ENCODE measurements around the gene MT1HL1.

Gene MT1HL1

GRCh38 chr1:236959112-236959511 lies 45.1 kb downstream of the MT1HL1 start:
- Histone ChIP-seq H3K9ac (ENCODE audit: low read length) (no peak overlapping the region), H3K9me3 (ENCODE audit: low read length) (no peaks in the 10 kb centered on the region), H3K4me2 (ENCODE audit: low read length) (no peak overlapping the region), H3K4me1 (ENCODE audit: insufficient read depth, low read length, severe bottlenecking) (no peaks in the 10 kb centered on the region), H3F3A (ENCODE audit: insufficient read depth, low read length) (no peaks in the 10 kb centered on the region), H3K9me2 (ENCODE audit: low read depth, low read length) (no peaks in the 10 kb centered on the region), H3K27me3 (ENCODE audit: insufficient read depth, low read length) (no peaks in the 10 kb centered on the region; the same call in 1 of the 2 replicates), H3K36me3 (ENCODE audit: insufficient read depth, low read length) (no peaks in the 10 kb centered on the region), H4K20me1 (ENCODE audit: insufficient read depth, low read length) (no peaks in the 10 kb centered on the region), H3K79me2 (ENCODE audit: insufficient read depth, low read length) (no peaks in the 10 kb centered on the region), H2AFZ (ENCODE audit: low read length) (no peak overlapping the region), H3K27ac (ENCODE audit: low read depth, low read length, poor library complexity, severe bottlenecking) (no peak overlapping the region), H3K4me3 (ENCODE audit: low read depth, low read length, poor library complexity, severe bottlenecking) (no peak overlapping the region)
- no peak for TF ChIP-seq CTCF (IDR thresholded peaks at IDR 0.05; ENCODE audit: low read length)
- no peak for TF ChIP-seq EZH2 (IDR thresholded peaks at IDR 0.05; ENCODE audit: borderline replicate concordance, low read length)

- no peak overlapping the region for H3K27ac ChIP-seq (ENCODE audit: low read depth, low read length, poor library complexity, severe bottlenecking)
- H4K20me1 ChIP-seq (ENCODE audit: insufficient read depth, low read length): no peaks in the 10 kb centered on the region
- no peaks in the 10 kb centered on the region for H3K4me1 ChIP-seq (ENCODE audit: insufficient read depth, low read length, severe bottlenecking)
- no peaks in the 10 kb centered on the region for H3K9me2 ChIP-seq (ENCODE audit: low read depth, low read length)
- H3K4me2 ChIP-seq (ENCODE audit: low read length): no peak overlapping the region
- H3K4me3 ChIP-seq (ENCODE audit: low read depth, low read length, poor library complexity, severe bottlenecking): no peak overlapping the region
- H3K9ac ChIP-seq (ENCODE audit: low read length): no peak overlapping the region
- no peaks in the 10 kb centered on the region; the same call in 1 of the 2 replicates for H3K27me3 ChIP-seq (ENCODE audit: insufficient read depth, low read length)
- H3K79me2 ChIP-seq (ENCODE audit: insufficient read depth, low read length): no peaks in the 10 kb centered on the region
- H2AFZ ChIP-seq (ENCODE audit: low read length): no peak overlapping the region
- TF ChIP-seq CTCF (IDR thresholded peaks at IDR 0.05; ENCODE audit: low read length) (no peak), EZH2 (IDR thresholded peaks at IDR 0.05; ENCODE audit: borderline replicate concordance, low read length) (no peak)
- H3F3A ChIP-seq (ENCODE audit: insufficient read depth, low read length): no peaks in the 10 kb centered on the region
- no peaks in the 10 kb centered on the region for H3K36me3 ChIP-seq (ENCODE audit: insufficient read depth, low read length)
- H3K9me3 ChIP-seq (ENCODE audit: low read length): no peaks in the 10 kb centered on the region
Observed at GRCh38 chr1:236957235-236957634, 47.0 kb downstream of the MT1HL1 start.
